IMR-90 (cell line): Measurements from ENCODE around the gene RYR3. TPM values are rescaled to one million over a fixed set of nuclear protein-coding genes. Genes with fewer than 3 reads are reported as not detected.
A peak's percentile ranks its signal among the peaks of the same experiment; 100 is the strongest.

Source experiments
- ATAC-seq: fragments of 200-7000 bp; cut with Tn5 transposase; 2 replicates; pipeline ENCODE4 v1.9.1; 2020; ENCODE audit warnings: low read depth, mild to moderate bottlenecking, moderate library complexity
- BruUV-seq: library from RNA; stranded (reverse); fragments of 400-500 nt; replicated peaks from 2 replicates; lab custom pipeline; 2021; lab: Mats Ljungman, UMichigan
- CTCF ChIA-PET: fragments of 300-600 bp; formaldehyde crosslinking; extraction: SDS; loops from one replicate; lab custom pipeline; 2021; ENCODE audit warnings: antibody characterized with exemption; lab: Yijun Ruan, JAX
- POLR2A ChIA-PET: fragments of 300-600 bp; sonication (Branson Sonifier 250); formaldehyde crosslinking; loops from one replicate; lab custom pipeline; 2022; ENCODE audit warnings: antibody characterized with exemption; ENCODE audit not compliant: unreplicated experiment; lab: Charles Lee
- DNase-seq: peaks from one replicate; pipeline ENCODE4 v3.0.0; 2013
- H2AFZ ChIP-seq: replicated peaks from 2 replicates; pipeline ENCODE3; 2013; ENCODE audit warnings: low read length, mild to moderate bottlenecking; ENCODE audit not compliant: poor library complexity
- H2AK5ac ChIP-seq: 2 replicates; pipeline ENCODE4 v1.6.1; 2013; ENCODE audit warnings: low read depth, low read length, inconsistent platforms
- H2AK9ac ChIP-seq: replicated peaks from 2 replicates; pipeline ENCODE3; 2013; ENCODE audit warnings: mild to moderate bottlenecking, low read depth, low read length, moderate library complexity; ENCODE audit not compliant: poor library complexity
- H2BK120ac ChIP-seq: 2 replicates; pipeline ENCODE4 v1.6.1; 2013; ENCODE audit warnings: low read depth, low read length, inconsistent platforms
- H2BK15ac ChIP-seq: 3 replicates; pipeline ENCODE4 v1.6.1; 2013; ENCODE audit warnings: low read depth, low read length, inconsistent platforms
- H2BK20ac ChIP-seq: 2 replicates; pipeline ENCODE4 v1.6.1; 2013; ENCODE audit warnings: low read depth, mild to moderate bottlenecking, inconsistent platforms, low read length, moderate library complexity
- H2BK5ac ChIP-seq: 2 replicates; pipeline ENCODE4 v1.6.1; 2013; ENCODE audit warnings: mild to moderate bottlenecking, low read depth, low read length, inconsistent platforms; ENCODE audit not compliant: poor library complexity, severe bottlenecking
- H3K14ac ChIP-seq: replicated peaks from 2 replicates; pipeline ENCODE4 v1.6.1; 2013; ENCODE audit warnings: low read depth, low read length, inconsistent platforms
- H3K18ac ChIP-seq: 2 replicates; pipeline ENCODE4 v1.6.1; 2013; ENCODE audit warnings: low read depth, low read length, control low read depth
- H3K23ac ChIP-seq: 2 replicates; pipeline ENCODE4 v1.6.1; 2013; ENCODE audit warnings: low read depth, low read length, inconsistent platforms
- H3K27ac ChIP-seq: 2 replicates; pipeline ENCODE4 v1.5.1; 2013; ENCODE audit warnings: mild to moderate bottlenecking, control low read depth, low read length; ENCODE audit not compliant: insufficient read depth
- H3K27me3 ChIP-seq: 2 replicates; pipeline ENCODE4 v1.6.1; 2013; ENCODE audit warnings: low read length; ENCODE audit not compliant: control insufficient read depth, insufficient read depth
- H3K36me3 ChIP-seq: 2 replicates; pipeline ENCODE4 v1.6.1; 2013; ENCODE audit warnings: low read length, mixed read lengths; ENCODE audit not compliant: control insufficient read depth, insufficient read depth
- H3K4ac ChIP-seq: 2 replicates; pipeline ENCODE4 v1.6.1; 2013; ENCODE audit warnings: low read depth, low read length, inconsistent platforms
- H3K4me1 ChIP-seq: 2 replicates; pipeline ENCODE4 v1.6.1; 2013; ENCODE audit warnings: low read length, mixed read lengths; ENCODE audit not compliant: control insufficient read depth, insufficient read depth
- H3K4me2 ChIP-seq: 2 replicates; pipeline ENCODE4 v1.6.1; 2013; ENCODE audit warnings: low read depth, mild to moderate bottlenecking, control low read depth, low read length, moderate library complexity
- H3K4me3 ChIP-seq: 2 replicates; pipeline ENCODE4 v1.5.1; 2013; ENCODE audit warnings: low read depth, mild to moderate bottlenecking, control low read depth, low read length, moderate library complexity; ENCODE audit not compliant: insufficient read depth
- H3K56ac ChIP-seq: 2 replicates; pipeline ENCODE4 v1.6.1; 2013; ENCODE audit warnings: low read length, inconsistent platforms; ENCODE audit not compliant: insufficient read depth; ENCODE audit errors: extremely low read depth
- H3K79me1 ChIP-seq, 2 experiments: 2 replicates each; pipeline ENCODE4 v1.6.1; 2013; ENCODE audit warnings: low read length in 2 of 2, inconsistent platforms in 1 of 2, low read depth in 1 of 2
- H3K9ac ChIP-seq: 2 replicates; pipeline ENCODE4 v1.6.1; 2013; ENCODE audit warnings: low read depth, low read length, control low read depth
- H3K9me1 ChIP-seq: 2 replicates; pipeline ENCODE4 v1.6.1; 2013; ENCODE audit warnings: low read length, inconsistent platforms; ENCODE audit not compliant: insufficient read depth
- H3K9me3 ChIP-seq: 2 replicates; pipeline ENCODE4 v1.6.1; 2013; ENCODE audit warnings: low read length; ENCODE audit not compliant: control insufficient read depth, insufficient read depth
- H4K20me1 ChIP-seq: 2 replicates; pipeline ENCODE4 v1.6.1; 2013; ENCODE audit warnings: low read length, inconsistent platforms; ENCODE audit not compliant: insufficient read depth
- H4K5ac ChIP-seq: 2 replicates; pipeline ENCODE4 v1.6.1; 2013; ENCODE audit warnings: mild to moderate bottlenecking, low read depth, low read length, control low read depth
- H4K8ac ChIP-seq, 2 experiments: 2 replicates each; pipeline ENCODE4 v1.6.1; 2013; ENCODE audit warnings: low read depth in 2 of 2, low read length in 2 of 2, control low read depth in 1 of 2, inconsistent platforms in 1 of 2
- H4K91ac ChIP-seq: 2 replicates; pipeline ENCODE4 v1.6.1; 2013; ENCODE audit warnings: low read depth, low read length, inconsistent platforms; ENCODE audit not compliant: insufficient read depth
- BHLHE40 ChIP-seq: fragments of 150-350 bp; IDR thresholded peaks from 2 replicates; pipeline ENCODE4 v1.6.1; 2016; ENCODE audit warnings: mild to moderate bottlenecking, low read depth, low read length
- CEBPB ChIP-seq: IDR thresholded peaks from 2 replicates; pipeline ENCODE4 v1.6.1; 2012; ENCODE audit warnings: low read depth, low read length, improper control_type of control experiment
- CHD1 ChIP-seq: IDR thresholded peaks from 2 replicates; pipeline ENCODE4 v1.6.1; 2012; ENCODE audit warnings: low read depth, low read length, improper control_type of control experiment
- CTCF ChIP-seq: conservative IDR thresholded peaks from 2 replicates; pipeline ENCODE4 v1.5.1; 2012; ENCODE audit warnings: mild to moderate bottlenecking, low read depth, low read length, improper control_type of control experiment
- ELK1 ChIP-seq: fragments of 150-350 bp; IDR thresholded peaks from 2 replicates; pipeline ENCODE4 v1.6.1; 2016; ENCODE audit warnings: low read depth, mild to moderate bottlenecking, low read length, moderate library complexity, borderline replicate concordance
- FOS ChIP-seq: fragments of 150-350 bp; IDR thresholded peaks from 2 replicates; pipeline ENCODE4 v1.6.1; 2016; ENCODE audit warnings: low read depth, low read length
- MAFK ChIP-seq: IDR thresholded peaks from 2 replicates; pipeline ENCODE4 v1.6.1; 2012; ENCODE audit warnings: low read depth, low read length, improper control_type of control experiment
- MAZ ChIP-seq: IDR thresholded peaks from 2 replicates; pipeline ENCODE4 v1.6.1; 2012; ENCODE audit warnings: low read depth, mild to moderate bottlenecking, low read length, improper control_type of control experiment, moderate library complexity, borderline replicate concordance
- MXI1 ChIP-seq: IDR thresholded peaks from 2 replicates; pipeline ENCODE4 v1.6.1; 2012; ENCODE audit warnings: low read depth, mild to moderate bottlenecking, low read length, moderate library complexity, borderline replicate concordance
- NFE2L2 ChIP-seq: fragments of 150-350 bp; IDR thresholded peaks from 2 replicates; pipeline ENCODE4 v1.6.1; 2016; ENCODE audit warnings: low read depth, mild to moderate bottlenecking, low read length
- POLR2A ChIP-seq: IDR thresholded peaks from 2 replicates; pipeline ENCODE4 v1.6.1; 2012; ENCODE audit warnings: mild to moderate bottlenecking, low read depth, low read length
- RAD21 ChIP-seq: IDR thresholded peaks from 2 replicates; pipeline ENCODE4 v1.6.1; 2012; ENCODE audit warnings: low read length, improper control_type of control experiment
- RCOR1 ChIP-seq: IDR thresholded peaks from 2 replicates; pipeline ENCODE4 v1.6.1; 2012; ENCODE audit warnings: mild to moderate bottlenecking, low read length, improper control_type of control experiment; ENCODE audit not compliant: insufficient replicate concordance
- RFX5 ChIP-seq: IDR thresholded peaks from 2 replicates; pipeline ENCODE4 v1.8.0; 2012; ENCODE audit warnings: low read depth, mild to moderate bottlenecking, low read length, moderate library complexity
- SMC3 ChIP-seq: fragments of 150-350 bp; IDR thresholded peaks from 2 replicates; pipeline ENCODE4 v1.6.1; 2016; ENCODE audit warnings: low read depth, mild to moderate bottlenecking, antibody characterized with exemption, low read length, moderate library complexity
- USF2 ChIP-seq: fragments of 150-350 bp; IDR thresholded peaks from 2 replicates; pipeline ENCODE4 v1.6.1; 2017; ENCODE audit warnings: mild to moderate bottlenecking, antibody characterized with exemption, low read length, low read depth
- WGBS, 2 experiments: methylation state at CpG; one replicate each; pipeline versions ENCODE4 v1.1.5 to v1.1.7; 2013; ENCODE audit warnings: missing lambda C conversion rate in 2 of 2; ENCODE audit not compliant: insufficient read length in 1 of 2; ENCODE audit errors: extremely low coverage in 2 of 2; 5-methylcytosine and 5-hydroxymethylcytosine counted together
- dilution Hi-C: fragments of 300-500 bp; cut with HindIII; formaldehyde crosslinking; loops from one replicate; pipeline ENCODE4 v1.14.3; 2018; ENCODE audit warnings: low sequenced_read_pairs; ENCODE audit not compliant: unreplicated experiment
- in situ Hi-C: fragments of 300-500 bp; cut with MboI; formaldehyde crosslinking; loops from 3 replicates; pipeline ENCODE4 v1.14.3; 2019; ENCODE audit warnings: low sequenced_read_pairs, inconsistent platforms, mixed read lengths
- intact Hi-C: fragments of 100-400 bp; cut with micrococcal nuclease; formaldehyde crosslinking; loops from 2 replicates; pipeline ENCODE4 v1.10.0; 2022
- polyA plus RNA-seq, 3 experiments: library from polyadenylated mRNA; depleted of rRNA; stranded (reverse); fragments of >200 nt; gene quantifications; 2 replicates each; pipeline ENCODE4 v1.2.3, GENCODE V29; 2012; ENCODE audit warnings: low replicate concordance in 1 of 3
- total RNA-seq: library from RNA; depleted of rRNA; stranded (reverse); fragments of >200 nt; gene quantifications from 2 replicates; pipeline ENCODE4 v1.2.3, GENCODE V29; 2012

RYR3 gene
- total and polyA plus RNA-seq, 2 of the 4 experiments (the other 2 are of a cell fraction): 0.18 TPM; not detected in 1

GRCh38 chr15:33322091-33322490 lies 11.3 kb downstream of the RYR3 start:
- Histone ChIP-seq H3K4me2 (no peak overlapping the region), H3K9ac (no peak overlapping the region), H3K79me1 (no peaks in the 10 kb centered on the region), H3K4me1 (no peaks in the 10 kb centered on the region), H2BK5ac (no peak overlapping the region), H3K56ac (no peak overlapping the region), H2AK5ac (no peak overlapping the region), H2BK15ac (no peak overlapping the region), H4K5ac (no peak overlapping the region), H4K8ac (no peak overlapping the region), H3K14ac (no peak overlapping the region), H3K36me3 (no peaks in the 10 kb centered on the region), H3K18ac (no peak overlapping the region), H2AK9ac (peak overlapping the region; percentile 47), H4K20me1 (no peaks in the 10 kb centered on the region), H4K91ac (no peak overlapping the region), H2BK120ac (no peak overlapping the region), H3K4ac (no peak overlapping the region), H3K27me3 (0 out of 2 replicates have a peak, but pooled peaks cover 1% of the 10 kb centered on the region), H3K27ac (no peak overlapping the region), H3K4me3 (no peak overlapping the region), H2BK20ac (no peak overlapping the region), H2AFZ (no peak overlapping the region), H3K9me3 (no peaks in the 10 kb centered on the region), H3K9me1 (no peaks in the 10 kb centered on the region), H3K23ac (no peak overlapping the region)
- in situ Hi-C loops (no loop called here), intact Hi-C loops (no loop called here), dilution Hi-C loops (no loop called here)
- BruUV-seq: no TSS peak
- TF ChIP-seq MAFK (no peak), CHD1 (no peak), CEBPB (no peak), RFX5 (no peak), USF2 (no peak), RCOR1 (no peak), BHLHE40 (no peak), MAZ (no peak), MXI1 (no peak), SMC3 (no peak), POLR2A (no peak), ELK1 (no peak), CTCF (no peak), RAD21 (no peak), FOS (no peak), NFE2L2 (no peak)
- ATAC-seq (no peak), DNase-seq (no peak)
- no CpG with 5 or more reads among the region's 6 CpGs for WGBS, 2 experiments
- CTCF ChIA-PET: no interaction called here
- POLR2A ChIA-PET: no interaction called here
